ENCODE results near the gene WNT4.

The WNT4 gene

DNA sequence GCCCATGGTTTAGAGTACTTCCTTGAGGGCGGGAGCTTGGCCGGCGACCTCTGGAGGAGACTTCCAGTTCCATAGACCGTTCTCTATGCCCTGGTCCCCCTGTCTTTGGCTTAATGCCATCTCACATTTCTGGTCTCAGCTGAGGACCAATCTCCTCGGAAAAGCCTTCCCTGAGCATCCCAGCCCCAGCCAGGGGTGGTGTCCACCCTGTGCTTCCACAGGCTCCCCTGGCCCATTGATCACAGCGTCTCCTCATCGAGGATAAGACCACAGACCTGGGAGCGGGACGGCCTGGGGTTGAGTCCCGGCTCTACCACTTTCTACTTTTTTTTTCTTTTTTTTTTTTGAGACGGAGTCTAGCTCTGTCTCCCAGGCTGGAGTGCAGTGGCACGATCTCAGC lies 14.5 kb downstream of the WNT4 start:
- DNase-seq, result no peak

DNA sequence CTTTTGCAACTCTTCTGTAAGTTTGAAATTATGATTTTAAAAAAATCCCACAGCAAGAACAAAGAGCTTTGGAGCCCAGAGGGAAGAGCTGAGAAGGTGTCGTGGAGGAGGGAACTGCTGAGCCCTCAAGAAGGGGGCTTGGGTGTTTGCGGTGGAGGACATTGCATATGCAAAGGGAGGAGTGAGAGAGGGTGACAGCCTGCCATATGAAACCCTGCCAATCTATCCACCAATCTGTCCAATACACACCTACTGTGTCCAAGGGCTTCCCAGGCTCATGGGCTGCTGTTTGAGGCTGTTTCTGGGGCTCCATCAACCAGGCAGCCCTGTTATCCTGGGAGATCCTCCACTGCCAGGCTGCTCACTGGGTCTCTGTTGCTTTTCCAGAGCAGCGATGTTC lies 15.2 kb downstream of the WNT4 start:
- DNase-seq, result no peak

GRCh38 chr1:22127248-22127647 lies 15.6 kb downstream of the WNT4 start:
- DNase-seq, result no peak

- no peak for DNase-seq
Observed at GRCh38 chr1:22126531-22126930, 16.4 kb downstream of the WNT4 start.

GRCh38 chr1:22124592-22125229 lies 18.2 kb downstream of the WNT4 start:
- DNase-seq, result no peak

- DNase-seq, result no peak
Observed at GRCh38 chr1:22123901-22124404, 18.9 kb downstream of the WNT4 start.

- DNase-seq, result no peak
Observed at GRCh38 chr1:22123071-22123390, 19.9 kb downstream of the WNT4 start.

- no peak for DNase-seq
Observed at GRCh38 chr1:22122273-22123070, 20.4 kb downstream of the WNT4 start.

GRCh38 chr1:22121421-22121911 lies 21.4 kb downstream of the WNT4 start:
- DNase-seq, result no peak

GRCh38 chr1:22120469-22120790 lies 22.5 kb downstream of the WNT4 start:
- no peak for DNase-seq

DNA sequence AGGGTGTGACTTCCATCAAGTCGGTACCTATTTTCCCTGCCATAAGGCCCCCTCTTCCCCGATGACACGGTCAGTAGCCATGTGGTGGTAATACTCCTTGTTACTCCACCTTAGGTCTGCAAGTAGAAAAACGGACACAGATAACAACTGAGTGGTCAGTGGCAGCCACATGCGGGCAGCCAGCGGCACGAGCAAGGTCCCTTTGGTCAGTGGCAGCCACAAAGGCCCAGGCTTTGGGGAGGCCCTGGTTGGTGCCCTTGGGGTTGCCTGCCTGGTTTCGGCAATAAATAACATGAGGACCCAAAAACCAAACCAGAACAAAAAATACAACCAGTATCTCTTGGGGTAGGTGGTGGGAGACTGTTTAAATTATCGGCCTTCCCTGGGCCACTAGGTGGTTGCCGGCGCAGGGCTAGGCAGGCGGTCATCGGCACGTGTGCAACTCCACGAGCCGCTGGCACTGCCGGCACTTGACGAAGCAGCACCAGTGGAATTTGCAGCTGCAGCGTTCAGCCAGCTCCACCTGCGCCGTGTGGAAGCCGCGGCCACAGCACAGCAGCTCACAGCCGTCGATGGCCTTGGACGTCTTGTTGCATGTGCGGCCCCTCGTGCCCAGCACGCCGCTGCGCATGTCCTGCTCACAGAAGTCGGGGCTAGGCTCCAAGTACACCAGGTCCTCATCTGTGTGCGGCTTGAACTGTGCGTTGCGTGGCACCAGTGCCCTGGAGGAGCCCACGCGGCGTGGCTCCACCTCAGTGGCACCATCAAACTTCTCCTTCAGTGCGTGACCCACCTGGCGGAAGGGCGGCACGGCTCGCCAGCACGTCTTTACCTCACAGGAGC lies 23.1 kb downstream of the WNT4 start:
- DNase-seq, result no peak

DNA sequence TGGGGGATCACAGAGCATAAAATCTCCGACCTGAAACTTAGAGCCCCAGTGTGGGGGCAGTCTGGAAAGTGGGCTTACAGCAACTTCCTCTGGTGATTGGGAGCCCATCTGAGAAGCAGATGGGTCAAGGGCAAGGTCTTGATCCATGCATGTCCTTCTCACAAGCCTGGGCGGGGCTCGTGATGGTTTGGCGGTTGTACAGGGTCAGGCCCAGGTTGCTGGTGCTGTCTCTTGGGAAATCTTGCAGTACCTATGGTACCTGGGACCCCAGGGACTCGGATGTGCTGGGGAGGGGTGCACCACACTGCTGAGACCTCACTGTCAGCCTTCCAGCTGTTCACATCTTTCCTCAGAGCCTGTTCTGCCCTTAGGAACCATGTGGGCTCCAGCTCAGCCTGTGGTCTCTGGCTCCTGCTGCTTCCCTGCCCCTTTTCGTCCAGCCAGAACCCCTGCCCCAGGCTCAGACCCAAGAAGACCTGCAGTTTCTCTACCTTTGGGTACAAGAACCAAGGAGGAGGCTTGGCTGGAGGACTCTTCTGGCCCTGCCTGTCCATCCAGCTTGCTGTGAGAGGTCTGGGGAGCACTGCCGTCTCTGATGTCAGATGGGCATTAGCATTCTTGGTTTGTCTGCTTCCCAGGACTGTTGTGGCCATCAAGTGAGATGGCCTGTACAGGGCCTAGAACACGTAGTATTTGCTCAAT lies 24.5 kb downstream of the WNT4 start:
- no peak for DNase-seq

- no peak for DNase-seq
Observed at GRCh38 chr1:22117851-22118250, 25.0 kb downstream of the WNT4 start.

GRCh38 chr1:22117238-22117637 lies 25.7 kb downstream of the WNT4 start:
- DNase-seq, result no peak

DNA sequence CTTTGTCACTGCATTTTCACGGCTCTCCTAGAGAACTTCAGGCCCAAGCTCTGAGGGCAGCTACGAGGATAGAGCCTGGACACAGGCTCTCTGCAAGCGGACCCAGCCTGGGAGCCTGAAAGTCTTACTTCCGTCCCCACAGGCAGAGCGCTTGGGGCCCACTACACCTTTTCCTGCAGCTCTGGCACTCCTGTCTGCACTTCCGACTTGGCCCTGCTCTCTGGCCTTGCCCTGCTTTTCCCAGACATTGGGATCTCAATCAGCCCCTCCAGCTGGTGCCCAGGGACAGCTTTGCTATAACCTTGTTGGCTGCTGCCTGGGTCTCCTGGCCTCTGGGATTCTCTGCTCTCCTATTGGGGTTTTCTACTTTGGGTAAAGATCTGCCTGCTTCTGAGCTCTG lies 27.6 kb downstream of the WNT4 start:
- DNase-seq, result no peak

DNA sequence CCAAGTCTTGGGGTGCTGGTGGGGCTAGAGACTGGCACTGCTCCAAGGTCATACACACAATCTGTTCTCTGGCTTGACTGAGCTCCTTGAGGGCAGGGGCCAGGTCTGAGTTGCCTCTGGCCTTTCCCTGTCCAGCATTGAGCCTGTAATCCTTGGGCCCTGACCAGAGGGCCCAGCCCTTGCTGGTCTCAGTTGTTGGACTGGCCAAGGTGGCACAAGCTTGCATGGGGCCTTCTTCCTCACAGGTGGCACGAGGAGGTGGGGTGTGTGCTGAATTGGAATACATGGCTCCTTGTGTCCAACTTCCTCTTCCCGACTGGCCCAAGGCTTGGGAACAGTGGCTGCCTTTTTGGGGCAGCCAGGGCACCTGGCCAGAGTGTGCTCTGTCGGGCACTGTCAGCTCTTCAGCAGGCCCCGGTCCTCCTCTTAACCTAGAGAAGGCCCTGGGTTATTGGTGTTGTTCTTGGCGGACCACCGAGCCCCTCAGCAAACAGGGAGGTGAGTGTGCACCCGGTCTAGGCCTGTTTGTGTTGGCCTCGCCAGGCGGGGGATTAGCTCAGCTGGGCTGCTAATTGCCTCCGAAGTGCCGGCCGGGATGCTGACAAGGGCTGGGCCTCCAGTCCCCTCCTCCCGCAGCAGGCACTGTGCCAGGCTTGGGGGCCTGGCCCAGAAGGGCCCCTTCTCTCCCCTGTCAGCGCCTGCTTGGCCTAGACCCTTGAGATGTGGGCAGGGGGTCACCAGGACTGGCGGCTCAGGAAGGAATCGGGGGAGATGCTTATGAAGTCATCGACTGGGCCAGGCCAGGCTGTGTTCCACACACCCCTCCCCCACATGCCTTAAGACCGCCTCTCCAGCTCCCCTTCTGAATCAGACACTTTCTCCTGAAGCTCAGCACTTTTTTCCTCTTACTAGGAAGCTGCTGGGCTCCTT lies 28.5 kb downstream of the WNT4 start:
- peak; percentile 84 for DNase-seq

DNA sequence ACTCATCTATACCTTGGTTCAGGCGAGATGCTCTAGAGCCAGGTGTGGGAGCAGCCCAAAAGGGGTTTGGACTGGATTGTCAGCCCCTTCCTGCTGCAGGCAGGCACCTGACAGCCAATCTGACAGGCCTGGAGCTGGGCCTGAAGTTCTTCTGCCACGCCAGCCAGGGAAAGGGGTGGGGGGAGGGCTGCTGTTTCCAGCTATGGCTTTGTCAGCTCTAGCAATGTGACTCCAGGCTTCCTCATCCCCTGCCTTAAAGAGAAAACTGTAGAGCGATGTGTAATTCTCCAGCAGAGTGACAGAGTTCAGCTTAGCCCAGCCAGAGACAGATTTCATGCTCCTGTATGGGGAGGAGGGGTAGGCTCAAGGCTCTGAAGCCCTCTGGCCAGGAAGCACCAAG lies 30.3 kb downstream of the WNT4 start:
- DNase-seq, result no peak

- DNase-seq, result no peak
Observed at GRCh38 chr1:22111620-22112019, 31.3 kb downstream of the WNT4 start.

GRCh38 chr1:22111115-22111514 lies 31.8 kb downstream of the WNT4 start:
- no peak for DNase-seq

- no peak for DNase-seq
Observed at GRCh38 chr1:22110016-22110415, 32.9 kb downstream of the WNT4 start.

- no peak for DNase-seq
Observed at GRCh38 chr1:22108339-22109105, 34.4 kb downstream of the WNT4 start.
